Mucosa of rectum (tissue), 2 donors: ENCODE results near the gene TMEM175.

Experiments used
- H3K27ac ChIP-seq, 2 donors: one replicate each; pipeline ENCODE4 v1.7.0; 2013; ENCODE audit warnings: inconsistent platforms in 2 of 2, low read depth in 2 of 2, low read length in 2 of 2
- H3K27me3 ChIP-seq, 2 donors: one replicate each; pipeline ENCODE4 v1.7.0; 2013; ENCODE audit warnings: low read length in 2 of 2; ENCODE audit not compliant: control insufficient read depth in 2 of 2, insufficient read depth in 2 of 2
- H3K36me3 ChIP-seq, 2 donors: one replicate each; pipeline ENCODE4 v1.7.0; 2013; ENCODE audit warnings: low read length in 2 of 2; ENCODE audit not compliant: control insufficient read depth in 2 of 2, insufficient read depth in 2 of 2
- H3K4me1 ChIP-seq, 2 donors: one replicate each; pipeline ENCODE4 v1.7.0; 2013; ENCODE audit warnings: low read length in 2 of 2, mild to moderate bottlenecking in 1 of 2; ENCODE audit not compliant: control insufficient read depth in 2 of 2, insufficient read depth in 2 of 2
- H3K4me3 ChIP-seq, 2 donors: one replicate each; pipeline ENCODE4 v1.7.0; 2013; ENCODE audit warnings: low read length in 2 of 2
- H3K9ac ChIP-seq, 2 donors: one replicate each; pipeline ENCODE4 v1.7.0; 2013; ENCODE audit warnings: low read length in 2 of 2, low read depth in 1 of 2, mild to moderate bottlenecking in 1 of 2
- H3K9me3 ChIP-seq, 2 donors: one replicate each; pipeline ENCODE4 v1.7.0; 2013; ENCODE audit warnings: low read length in 2 of 2; ENCODE audit not compliant: control insufficient read depth in 2 of 2
- donor health status: healthy.
- donor health status: Normal muscosa, but diverticular disease.

Gene TMEM175

GRCh38 chr4:1006856-1007255, 74.6 kb downstream of the TMEM175 start:
- no peaks in the 10 kb centered on the region for H3K36me3 ChIP-seq
- peaks cover 18 to 20% of the 10 kb centered on the region in 2 donors for H3K4me1 ChIP-seq
- H3K4me3 ChIP-seq = no peak overlapping the region
- peaks cover 37 to 47% of the 10 kb centered on the region in 2 donors for H3K27me3 ChIP-seq
- no peak overlapping the region for H3K9ac ChIP-seq
- H3K9me3 ChIP-seq = no peaks in the 10 kb centered on the region
- no peak overlapping the region for H3K27ac ChIP-seq
